ENCODE data around the gene VPS51.
A peak's percentile ranks its signal among the peaks of the same experiment; 100 is the strongest.
"Not testable (repeated sequence)": the region's sequence is repeated elsewhere in the genome, so short reads cannot be mapped to it uniquely, and the experiment has no call there.

Gene VPS51

GRCh38 chr11:65136515-65137096, 40.6 kb downstream of the VPS51 start:
- DNase-seq: no peak

GRCh38 chr11:65141896-65142494, 46.0 kb downstream of the VPS51 start:
- DNase-seq: no peak

GRCh38 chr11:65147352-65148075, 51.5 kb downstream of the VPS51 start:
- no peak for DNase-seq

DNA sequence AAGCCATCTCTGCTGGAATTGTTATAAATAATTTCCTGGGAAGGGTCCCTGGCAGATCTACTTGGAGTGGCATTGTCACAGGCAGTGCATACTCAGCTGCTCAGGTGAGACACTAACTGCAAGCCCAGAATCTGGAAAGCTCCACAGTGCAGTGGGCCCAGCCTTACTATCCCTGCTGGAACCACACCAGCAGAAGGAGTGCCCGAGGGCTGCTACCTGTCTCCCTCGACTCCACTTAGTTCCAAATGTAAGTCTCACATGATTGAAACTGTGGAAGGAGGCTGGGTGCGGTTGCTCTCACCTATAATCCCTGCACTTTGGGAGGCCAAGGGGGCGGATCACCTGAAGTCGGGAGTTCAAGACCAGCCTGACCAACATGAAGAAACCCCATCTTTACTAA, 52.6 kb downstream of the VPS51 start:
- DNase-seq: no peak

- not testable (repeated sequence) for DNase-seq
Observed at GRCh38 chr11:65150131-65150508, 54.1 kb downstream of the VPS51 start.

GRCh38 chr11:65150509-65151299, 54.7 kb downstream of the VPS51 start:
- DNase-seq: peak; percentile 82

DNA sequence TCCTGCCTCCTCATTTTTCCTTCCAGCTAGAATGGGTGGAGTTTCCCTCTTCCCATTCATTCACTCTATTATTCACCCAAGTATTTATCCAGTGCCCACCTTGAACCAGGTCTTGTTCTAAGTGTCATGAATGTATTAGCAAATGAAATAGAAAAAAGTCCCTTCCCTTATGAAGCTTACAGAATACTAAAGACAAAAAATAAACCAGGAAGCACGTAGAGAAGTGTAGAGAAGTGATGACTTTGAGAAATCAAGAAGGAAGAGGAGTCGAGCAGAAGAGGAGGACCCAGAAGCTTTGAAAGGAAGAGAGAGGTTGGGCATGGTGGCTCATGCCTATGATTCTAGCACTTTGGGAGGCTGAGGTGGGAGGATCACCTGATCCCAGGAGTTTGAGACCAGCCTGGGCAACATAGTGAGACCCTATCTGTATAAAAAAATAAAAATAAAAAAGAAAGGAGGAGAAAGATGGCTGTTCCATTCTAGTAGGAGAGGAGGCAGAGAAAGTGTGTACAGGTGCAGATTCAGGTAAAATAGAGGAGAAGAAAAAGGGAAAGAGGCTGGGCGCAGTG, 55.4 kb downstream of the VPS51 start:
- DNase-seq: no peak

- DNase-seq: no peak
Observed at GRCh38 chr11:65152122-65152521, 56.1 kb downstream of the VPS51 start.

DNA sequence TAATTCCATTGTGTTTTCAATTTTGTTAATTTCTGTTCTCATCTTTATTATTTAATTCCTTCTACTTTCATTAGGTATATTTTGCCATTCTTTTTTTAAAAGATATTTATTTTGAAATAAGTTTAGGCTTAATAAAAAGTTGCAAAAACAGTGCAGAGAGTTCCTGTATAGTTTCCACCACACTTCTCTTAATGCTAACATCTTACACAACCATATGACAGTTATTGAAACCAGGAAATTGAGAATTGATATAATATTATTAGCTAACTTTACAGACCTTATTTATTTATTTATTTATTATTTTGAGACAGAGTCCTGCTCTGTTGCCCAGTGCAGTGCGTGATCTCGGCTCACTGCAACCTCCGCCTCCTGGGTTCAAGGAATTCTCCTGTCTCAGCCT, 60.2 kb downstream of the VPS51 start:
- no peak for DNase-seq

DNA sequence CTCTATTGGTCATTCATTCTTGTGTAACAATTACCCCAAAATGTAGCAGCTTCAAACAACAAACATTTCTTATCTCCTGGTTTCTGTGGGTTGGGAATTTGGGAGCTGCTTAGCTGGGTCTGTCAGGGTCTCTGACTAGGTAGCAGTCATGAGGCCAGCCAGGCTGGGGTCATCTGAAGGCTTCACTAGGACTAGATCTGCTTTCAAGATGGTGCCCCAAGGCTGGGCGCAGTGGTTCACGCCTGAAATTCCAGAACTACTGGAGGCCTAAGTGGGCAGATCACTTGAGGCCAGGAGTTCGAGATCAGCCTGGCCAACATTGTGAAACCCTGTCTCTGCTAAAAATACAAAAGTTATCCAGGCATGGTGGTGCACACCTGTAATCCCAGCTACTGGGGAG, 60.9 kb downstream of the VPS51 start:
- no peak for DNase-seq

DNA sequence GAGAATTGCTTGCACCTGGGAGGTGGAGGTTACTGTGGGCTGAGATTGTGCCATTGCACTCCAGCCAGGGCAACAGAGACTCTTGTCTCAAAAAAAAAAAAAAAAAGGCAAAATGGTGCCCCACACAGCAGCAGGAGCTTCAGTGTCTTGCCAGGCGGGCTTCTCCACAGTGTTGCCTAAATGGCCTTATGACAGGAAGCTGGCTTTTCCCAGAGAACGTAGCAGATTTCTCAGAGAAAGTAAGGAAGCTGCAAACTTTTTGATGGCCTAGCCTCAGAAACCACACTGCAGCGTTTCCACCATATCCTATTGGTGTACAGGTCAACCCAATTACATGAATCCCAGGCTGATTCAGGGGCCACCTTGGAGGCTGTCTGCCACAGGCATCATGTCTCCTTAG, 61.3 kb downstream of the VPS51 start:
- DNase-seq: no peak

GRCh38 chr11:65159012-65159411, 63.0 kb downstream of the VPS51 start:
- no peak for DNase-seq

DNA sequence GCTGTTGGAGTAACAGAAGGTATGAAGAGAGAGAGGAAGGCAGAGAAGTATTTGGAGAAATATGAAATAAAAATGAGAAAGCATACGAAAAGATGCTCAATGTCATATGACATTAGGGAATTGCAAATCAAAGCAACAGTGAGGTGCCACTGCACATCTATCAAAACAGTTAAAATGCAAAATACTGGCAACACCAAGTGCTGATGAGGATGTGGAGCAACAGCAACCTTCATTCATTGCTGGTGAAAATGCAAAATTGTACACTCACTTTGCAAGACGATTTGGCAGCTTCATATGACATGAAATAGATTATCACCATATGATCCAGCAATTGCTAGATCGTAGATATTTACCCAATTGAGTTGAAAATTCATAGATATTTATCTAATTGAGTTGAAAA, 64.6 kb downstream of the VPS51 start:
- no peak for DNase-seq

Measured in DMS79 treated with DMSO at 0.1 percent for 48 hours (cell line).